HCT116 (cell line): ENCODE data around the gene PLD1. TPM values are rescaled to one million over a fixed set of nuclear protein-coding genes. Genes with fewer than 3 reads are reported as not detected.

Source experiments
- ATAC-seq: fragments of 200-7000 bp; cut with Tn5 transposase; 2 replicates; pipeline ENCODE4 v1.9.1; 2020; ENCODE audit warnings: mild to moderate bottlenecking, moderate library complexity
- BruUV-seq: library from RNA; stranded (reverse); fragments of 400-500 nt; replicated peaks from 2 replicates; lab custom pipeline; 2021; lab: Mats Ljungman, UMichigan
- CTCF ChIA-PET: fragments of 300-600 bp; sonication (Branson Sonifier 250); formaldehyde crosslinking; loops from one replicate; lab custom pipeline; 2021; ENCODE audit warnings: antibody characterized with exemption; lab: Charles Lee
- POLR2A ChIA-PET: fragments of 300-600, 350-600 bp; sonication (Branson Sonifier 250); formaldehyde crosslinking; loops from one replicate; lab custom pipeline; 2021; ENCODE audit warnings: antibody characterized with exemption; lab: Charles Lee
- RAD21 ChIA-PET, 2 experiments: fragments of 300-600 bp; sonication (Branson Sonifier 250); formaldehyde crosslinking; loops; one replicate each; lab custom pipeline; 2023; ENCODE audit warnings: low total read pairs in 2 of 2; ENCODE audit not compliant: uncharacterized antibody in 2 of 2, unreplicated experiment in 2 of 2, low non-redundant PET in 1 of 2; lab: Charles Lee
- DNase-seq: peaks from one replicate; pipeline ENCODE4 v3.0.0-alpha.2; 2010; ENCODE audit warnings: low read depth, low spot score
- H2AFZ ChIP-seq: fragments of 200-600 bp; shearing (Covaris generic), sonication (generic); 2 replicates; pipeline ENCODE4 v1.6.1; 2017; ENCODE audit warnings: low read depth, mixed run types, mixed read lengths, antibody characterized with exemption, low read length; ENCODE audit not compliant: poor library complexity, severe bottlenecking
- H3K27ac ChIP-seq: 2 replicates; pipeline ENCODE4 v1.5.1; 2012; ENCODE audit warnings: low read depth, low read length
- H3K27me3 ChIP-seq: fragments of 200-600 bp; sonication (generic); 2 replicates; pipeline ENCODE4 v1.6.1; 2016; ENCODE audit warnings: mixed run types, low read length, mixed read lengths; ENCODE audit not compliant: insufficient read depth
- H3K36me3 ChIP-seq, 2 experiments: fragments of 200-500 bp in 1 of 2; fragments of 200-600 bp in 1 of 2; sonication (Bioruptor generic) in 1 of 2; sonication (generic) in 1 of 2; 2 replicates each; pipeline versions ENCODE4 v1.5.1 to v1.6.1; 2014 to 2016; ENCODE audit warnings: low read length in 2 of 2, inconsistent platforms in 1 of 2, mixed read lengths in 1 of 2, mixed run types in 1 of 2; ENCODE audit not compliant: insufficient read depth in 2 of 2, control insufficient read depth in 1 of 2
- H3K4me1 ChIP-seq, 2 experiments: fragments of 200-600 bp in 1 of 2; sonication (generic) in 1 of 2; 2 replicates each; pipeline versions ENCODE4 v1.5.1 to v1.6.1; 2012 to 2017; ENCODE audit warnings: low read length in 2 of 2, inconsistent platforms in 1 of 2, mild to moderate bottlenecking in 1 of 2, mixed read lengths in 1 of 2, mixed run types in 1 of 2, moderate library complexity in 1 of 2; ENCODE audit not compliant: insufficient read depth in 2 of 2, control insufficient read depth in 1 of 2
- H3K4me2 ChIP-seq: fragments of 200-600 bp; sonication (generic); 2 replicates; pipeline ENCODE4 v1.6.1; 2017; ENCODE audit warnings: mixed run types, low read length, mixed read lengths
- H3K4me3 ChIP-seq, 2 experiments: fragments of 200-600 bp in 1 of 2; sonication (generic) in 1 of 2; replicated peaks in 1 of 2; 2 replicates each; pipeline ENCODE4 v1.5.1; 2011 to 2016; ENCODE audit warnings: low read length in 2 of 2, control low read depth in 1 of 2, low read depth in 1 of 2, mild to moderate bottlenecking in 1 of 2, mixed read lengths in 1 of 2, mixed run types in 1 of 2
- H3K79me2 ChIP-seq: fragments of 200-600 bp; sonication (generic); 2 replicates; pipeline ENCODE4 v1.6.1; 2017; ENCODE audit warnings: mild to moderate bottlenecking, mixed run types, low read length, moderate library complexity, mixed read lengths; ENCODE audit not compliant: insufficient read depth
- H3K9ac ChIP-seq: fragments of 200-600 bp; sonication (generic); 2 replicates; pipeline ENCODE4 v1.6.1; 2016; ENCODE audit warnings: low read length, mixed read lengths
- H3K9me2 ChIP-seq: fragments of 200-600 bp; sonication (generic), shearing (Covaris generic); 2 replicates; pipeline ENCODE4 v1.6.1; 2017; ENCODE audit warnings: mixed run types, mild to moderate bottlenecking, moderate library complexity; ENCODE audit not compliant: insufficient read depth
- H3K9me3 ChIP-seq, 2 experiments: fragments of 200-500 bp in 1 of 2; fragments of 200-600 bp in 1 of 2; sonication (Bioruptor generic) in 1 of 2; sonication (generic) in 1 of 2; 2 replicates each; pipeline ENCODE4 v1.6.1; 2014 to 2017; ENCODE audit warnings: low read length in 2 of 2, mixed read lengths in 2 of 2, inconsistent platforms in 1 of 2, low read depth in 1 of 2, mild to moderate bottlenecking in 1 of 2, mixed run types in 1 of 2, moderate library complexity in 1 of 2; ENCODE audit not compliant: control insufficient read depth in 1 of 2, insufficient read depth in 1 of 2
- H4K20me1 ChIP-seq: fragments of 200-600 bp; sonication (generic), shearing (Covaris generic); 2 replicates; pipeline ENCODE4 v1.6.1; 2017; ENCODE audit warnings: mixed run types, mild to moderate bottlenecking, moderate library complexity; ENCODE audit not compliant: insufficient read depth
- CBX3 ChIP-seq: IDR thresholded peaks from 2 replicates; pipeline ENCODE4 v1.6.1; 2012; ENCODE audit warnings: low read depth
- CEBPB ChIP-seq: IDR thresholded peaks from 2 replicates; pipeline ENCODE4 v1.6.1; 2012; ENCODE audit warnings: low read depth
- CTCF ChIP-seq, 3 experiments: fragments of 200-600 bp in 1 of 3; sonication (generic) in 1 of 3; IDR thresholded peaks in 2 of 3; conservative IDR thresholded peaks in 1 of 3; 2 replicates each; pipeline ENCODE4 v1.5.1; 2012 to 2017; ENCODE audit warnings: low read depth in 2 of 3, low read length in 2 of 3, antibody characterized with exemption in 1 of 3, borderline replicate concordance in 1 of 3, control low read depth in 1 of 3, mild to moderate bottlenecking in 1 of 3, mixed read lengths in 1 of 3, mixed run types in 1 of 3, moderate library complexity in 1 of 3; ENCODE audit not compliant: insufficient read depth in 1 of 3
- EGR1 ChIP-seq: IDR thresholded peaks from 2 replicates; pipeline ENCODE4 v1.6.1; 2012; ENCODE audit warnings: low read depth
- EZH2phosphoT487 ChIP-seq: fragments of 200-600 bp; IDR thresholded peaks from 2 replicates; pipeline ENCODE4 v1.6.1; 2018; ENCODE audit warnings: antibody characterized with exemption, borderline replicate concordance
- JUND ChIP-seq: IDR thresholded peaks from 2 replicates; pipeline ENCODE4 v1.6.1; 2012
- MAX ChIP-seq: IDR thresholded peaks from 2 replicates; pipeline ENCODE4 v1.6.1; 2012
- POLR2A ChIP-seq: IDR thresholded peaks from 2 replicates; pipeline ENCODE4 v1.7.0; 2011; ENCODE audit warnings: borderline replicate concordance; ENCODE audit not compliant: insufficient read depth, insufficient read length; ENCODE audit errors: extremely low read depth
- POLR2AphosphoS5 ChIP-seq: IDR thresholded peaks from 2 replicates; pipeline ENCODE4 v1.6.1; 2011; ENCODE audit warnings: mild to moderate bottlenecking, low read depth, low read length, moderate library complexity
- RAD21 ChIP-seq: IDR thresholded peaks from 2 replicates; pipeline ENCODE4 v1.6.1; 2012; ENCODE audit warnings: low read depth, mild to moderate bottlenecking
- SIN3A ChIP-seq: IDR thresholded peaks from 2 replicates; pipeline ENCODE4 v1.6.1; 2012; ENCODE audit warnings: low read depth
- SRF ChIP-seq: IDR thresholded peaks from 2 replicates; pipeline ENCODE4 v1.6.1; 2012; ENCODE audit warnings: low read depth
- TCF7L2 ChIP-seq: IDR thresholded peaks from 2 replicates; pipeline ENCODE4 v1.7.0; 2011; ENCODE audit warnings: borderline replicate concordance, inconsistent platforms; ENCODE audit not compliant: insufficient read depth, insufficient read length; ENCODE audit errors: extremely low read depth
- YY1 ChIP-seq: IDR thresholded peaks from 2 replicates; pipeline ENCODE4 v1.6.1; 2011; ENCODE audit warnings: low read length, low read depth, moderate library complexity, mild to moderate bottlenecking; ENCODE audit not compliant: insufficient replicate concordance; ENCODE audit errors: extremely low read depth
- ZFX ChIP-seq: fragments of 450-650 bp; IDR thresholded peaks from 2 replicates; pipeline ENCODE4 v1.6.1; 2017
- ZNF274 ChIP-seq: fragments of 200-500 bp; sonication (Bioruptor generic); IDR thresholded peaks from 2 replicates; pipeline ENCODE4 v1.6.1; 2014; ENCODE audit warnings: mild to moderate bottlenecking, low read depth, low read length, inconsistent platforms
- intact Hi-C: fragments of 100-400 bp; cut with micrococcal nuclease; formaldehyde crosslinking; loops from 2 replicates; pipeline ENCODE4 v1.10.0; 2022
- total RNA-seq: library from RNA; stranded (reverse); gene quantifications from one replicate; pipeline ENCODE4 v1.2.1, GENCODE V29; 2021; ENCODE audit not compliant: unreplicated experiment

PLD1 gene
- total RNA-seq, 1 experiment from 2014 or later, result 8.4 TPM

GRCh38 chr3:171835116-171835515, 24.8 kb upstream of the PLD1 start:
- BruUV-seq, result no TSS peak
- TF ChIP-seq EGR1, result no peak
- TF ChIP-seq POLR2A, result no peak
- TF ChIP-seq YY1, result no peak
- no peak for TF ChIP-seq POLR2AphosphoS5
- TF ChIP-seq CBX3, result no peak
- TF ChIP-seq MAX, result no peak
- TF ChIP-seq TCF7L2, result no peak
- no peak for TF ChIP-seq SRF
- no peak for TF ChIP-seq SIN3A
- no peak for TF ChIP-seq ZNF274
- TF ChIP-seq CEBPB, result no peak
- TF ChIP-seq JUND, result no peak
- no peak for TF ChIP-seq EZH2phosphoT487
- TF ChIP-seq ZFX, result no peak
- no peak for TF ChIP-seq CTCF (IDR thresholded peaks at IDR 0.05 in 2 of 3, conservative IDR thresholded peaks at IDR 0.05 in 1 of 3; ENCODE audit: borderline replicate concordance in 1 of 3, insufficient read depth in 1 of 3, low read depth in 2 of 3, low read length in 2 of 3)
- no peak for TF ChIP-seq RAD21
- ChIA-PET POLR2A (no interaction called here), RAD21 (interaction anchor here in 1 of 2 experiments (1.3 kb wide), 1 partner anchor 873 kb away, joined by 5 read pairs; no protein-coding TSS in a partner anchor), CTCF (interaction anchor here (1.1 to 2.6 kb wide), 6 partner anchors 62 to 879 kb away, joined by 3 to 19 read pairs (median 4); no protein-coding TSS in a partner anchor)
- H4K20me1 ChIP-seq, result no peaks in the 10 kb centered on the region
- H3K9me3 ChIP-seq, result no peaks in the 10 kb centered on the region
- H2AFZ ChIP-seq, result peak overlapping the region; percentile 60
- no peak overlapping the region for H3K27ac ChIP-seq
- ATAC-seq (no peak), DNase-seq (no peak)
- no peak overlapping the region for H3K9ac ChIP-seq
- no peaks in the 10 kb centered on the region for H3K79me2 ChIP-seq
- no peaks in the 10 kb centered on the region for H3K9me2 ChIP-seq
- H3K4me1 ChIP-seq, result peaks cover 2 to 4% of the 10 kb centered on the region in 2 experiments; a peak in 2 of 4 replicates
- H3K4me3 ChIP-seq, result no peak overlapping the region
- intact Hi-C loops, result loop anchor here (10.0 kb wide), 1 partner anchor 270 kb away; no protein-coding TSS in a partner anchor
- H3K36me3 ChIP-seq, result no peaks in the 10 kb centered on the region
- H3K4me2 ChIP-seq, result no peak overlapping the region
- no peaks in the 10 kb centered on the region for H3K27me3 ChIP-seq
